Fibroblast of lung (primary cell): Measurements from ENCODE around the gene FDX1. TPM values are rescaled to one million over a fixed set of nuclear protein-coding genes. Genes with fewer than 3 reads are reported as not detected.

Experiments used
- DNase-seq, 2 donors: peaks; one replicate each; pipeline versions ENCODE4 v3.0.0 to v3.0.0-alpha.2; 2010; ENCODE audit warnings: low read depth in 2 of 2
- H2AFZ ChIP-seq: 2 replicates; pipeline ENCODE4 v1.5.1; 2012; ENCODE audit warnings: low read length, control low read depth, inconsistent platforms
- H3K27ac ChIP-seq: 2 replicates; pipeline ENCODE4 v1.5.1; 2011; ENCODE audit warnings: low read length, control low read depth; ENCODE audit not compliant: insufficient read depth
- H3K27me3 ChIP-seq: 2 replicates; pipeline ENCODE4 v1.5.1; 2011; ENCODE audit warnings: mild to moderate bottlenecking, low read length; ENCODE audit not compliant: control insufficient read depth, insufficient read depth
- H3K36me3 ChIP-seq: 2 replicates; pipeline ENCODE4 v1.5.1; 2011; ENCODE audit warnings: low read length; ENCODE audit not compliant: control insufficient read depth, insufficient read depth
- H3K4me1 ChIP-seq: 2 replicates; pipeline ENCODE4 v1.5.1; 2011; ENCODE audit warnings: low read length; ENCODE audit not compliant: control insufficient read depth, insufficient read depth; ENCODE audit errors: extremely low read depth
- H3K4me2 ChIP-seq: 2 replicates; pipeline ENCODE4 v1.5.1; 2011; ENCODE audit warnings: low read length, control low read depth; ENCODE audit not compliant: insufficient read depth; ENCODE audit errors: extremely low read depth
- H3K4me3 ChIP-seq, 4 experiments: fragments of 200-600 bp in 1 of 4; sonication (generic) in 1 of 4; replicated peaks in 1 of 4; 2 replicates each; pipeline ENCODE4 v1.5.1; 2011 to 2016; ENCODE audit warnings: low read length in 4 of 4, low read depth in 3 of 4, mild to moderate bottlenecking in 3 of 4, control low read depth in 2 of 4, inconsistent platforms in 1 of 4, mixed read lengths in 1 of 4; ENCODE audit not compliant: insufficient read depth in 1 of 4; ENCODE audit errors: control extremely low read depth in 1 of 4
- H3K79me2 ChIP-seq: 2 replicates; pipeline ENCODE4 v1.5.1; 2012; ENCODE audit warnings: mild to moderate bottlenecking, low read length, inconsistent platforms; ENCODE audit not compliant: control insufficient read depth, insufficient read depth
- H3K9ac ChIP-seq: 2 replicates; pipeline ENCODE4 v1.5.1; 2011; ENCODE audit warnings: mild to moderate bottlenecking, low read length, control low read depth; ENCODE audit not compliant: insufficient read depth
- H3K9me3 ChIP-seq: 2 replicates; pipeline ENCODE4 v1.5.1; 2012; ENCODE audit warnings: low read depth, low read length; ENCODE audit not compliant: control insufficient read depth, insufficient read depth
- H4K20me1 ChIP-seq: 2 replicates; pipeline ENCODE4 v1.5.1; 2011; ENCODE audit warnings: low read length; ENCODE audit not compliant: control insufficient read depth, insufficient read depth; ENCODE audit errors: extremely low read depth
- EZH2 ChIP-seq: IDR thresholded peaks from 2 replicates; pipeline ENCODE4 v1.5.1; 2012; ENCODE audit warnings: low read length, control low read depth, mild to moderate bottlenecking; ENCODE audit errors: missing control alignments
- polyA plus RNA-seq, 2 donors: library from polyadenylated mRNA; depleted of rRNA in 1 of 2; stranded (reverse) in 1 of 2; unstranded in 1 of 2; fragments of >200 nt; gene quantifications; 2 replicates each; pipeline ENCODE4 v1.2.1, GENCODE V29; 2011 to 2012; ENCODE audit warnings: missing spikeins in 1 of 2
- total RNA-seq: library from RNA; depleted of rRNA; stranded (reverse); fragments of >200 nt; gene quantifications from 2 replicates; pipeline ENCODE4 v1.2.1, GENCODE V29; 2014
- TF ChIP-seq, protein P1 (sequence below), 2 donors: IDR thresholded peaks in 1 of 2; conservative IDR thresholded peaks in 1 of 2; 1 replicate in 1 of 2; 2 replicates in 1 of 2; pipeline ENCODE4 v1.5.1; 2011 to 2012; ENCODE audit warnings: low read length in 2 of 2, control low read depth in 1 of 2, inconsistent platforms in 1 of 2, low read depth in 1 of 2, mild to moderate bottlenecking in 1 of 2

FDX1 gene
- total and polyA plus RNA-seq, 2 donors (not counting 1 experiment from before 2014, with no cell fraction given) = 8.3 to 11.4 TPM

DNA sequence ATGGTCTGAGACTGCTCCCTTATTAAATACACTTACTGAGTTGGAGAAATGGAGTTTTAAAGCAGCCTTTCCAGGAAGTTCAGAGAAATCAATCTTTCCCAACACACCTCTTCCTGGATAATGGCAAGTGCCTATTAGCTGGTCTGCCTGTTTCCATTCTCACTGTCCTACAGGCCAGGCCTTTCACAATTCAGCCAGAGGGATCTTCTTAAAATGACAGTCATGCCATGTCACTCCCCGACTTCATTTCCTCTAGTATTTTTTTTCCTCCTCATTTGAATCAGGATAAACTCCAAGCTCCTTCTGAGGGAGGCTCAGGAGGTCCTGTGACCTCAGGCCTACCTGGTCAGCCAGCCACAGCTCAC, 62.6 kb downstream of the FDX1 start:
- Histone ChIP-seq H3K27ac (no peak overlapping the region), H3K4me3 (no peak overlapping the region), H3K4me2 (no peak overlapping the region), H3K9me3 (no peaks in the 10 kb centered on the region), H3K79me2 (no peaks in the 10 kb centered on the region), H3K9ac (no peak overlapping the region), H3K27me3 (no peaks in the 10 kb centered on the region), H2AFZ (no peak overlapping the region), H3K36me3 (no peaks in the 10 kb centered on the region), H3K4me1 (no peaks in the 10 kb centered on the region), H4K20me1 (no peaks in the 10 kb centered on the region)
- DNase-seq = no peak
- TF ChIP-seq, protein P1, sequence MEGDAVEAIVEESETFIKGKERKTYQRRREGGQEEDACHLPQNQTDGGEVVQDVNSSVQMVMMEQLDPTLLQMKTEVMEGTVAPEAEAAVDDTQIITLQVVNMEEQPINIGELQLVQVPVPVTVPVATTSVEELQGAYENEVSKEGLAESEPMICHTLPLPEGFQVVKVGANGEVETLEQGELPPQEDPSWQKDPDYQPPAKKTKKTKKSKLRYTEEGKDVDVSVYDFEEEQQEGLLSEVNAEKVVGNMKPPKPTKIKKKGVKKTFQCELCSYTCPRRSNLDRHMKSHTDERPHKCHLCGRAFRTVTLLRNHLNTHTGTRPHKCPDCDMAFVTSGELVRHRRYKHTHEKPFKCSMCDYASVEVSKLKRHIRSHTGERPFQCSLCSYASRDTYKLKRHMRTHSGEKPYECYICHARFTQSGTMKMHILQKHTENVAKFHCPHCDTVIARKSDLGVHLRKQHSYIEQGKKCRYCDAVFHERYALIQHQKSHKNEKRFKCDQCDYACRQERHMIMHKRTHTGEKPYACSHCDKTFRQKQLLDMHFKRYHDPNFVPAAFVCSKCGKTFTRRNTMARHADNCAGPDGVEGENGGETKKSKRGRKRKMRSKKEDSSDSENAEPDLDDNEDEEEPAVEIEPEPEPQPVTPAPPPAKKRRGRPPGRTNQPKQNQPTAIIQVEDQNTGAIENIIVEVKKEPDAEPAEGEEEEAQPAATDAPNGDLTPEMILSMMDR (conservative IDR thresholded peaks at IDR 0.05 in 1 of 2, IDR thresholded peaks at IDR 0.05 in 1 of 2; ENCODE audit: low read depth in 1 of 2, low read length in 2 of 2) = no peak
- no peak for TF ChIP-seq EZH2

DNA sequence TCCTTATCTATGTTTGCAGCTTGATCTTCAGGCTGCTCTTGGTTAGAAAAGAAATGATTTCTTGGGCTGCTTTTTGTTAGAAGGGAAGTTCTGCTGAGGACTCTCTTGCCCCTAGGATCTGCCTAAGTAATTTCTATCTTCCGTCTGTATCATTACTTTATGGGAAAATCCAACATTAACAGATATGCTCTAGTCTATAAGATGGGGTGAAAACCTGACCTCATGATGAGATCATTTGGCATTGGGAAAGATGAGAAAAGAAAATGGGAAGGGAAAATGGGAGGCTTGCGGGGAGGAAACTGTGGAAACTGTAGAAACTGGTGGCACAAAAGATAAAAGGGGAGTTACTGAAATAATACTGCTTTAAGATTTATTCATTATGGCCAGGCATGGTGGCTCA, 63.6 kb downstream of the FDX1 start:
- no peaks in the 10 kb centered on the region for H3K36me3 ChIP-seq
- H3K9me3 ChIP-seq = no peaks in the 10 kb centered on the region
- no peak for TF ChIP-seq EZH2
- TF ChIP-seq, protein P1 (conservative IDR thresholded peaks at IDR 0.05 in 1 of 2, IDR thresholded peaks at IDR 0.05 in 1 of 2; ENCODE audit: low read depth in 1 of 2, low read length in 2 of 2) = no peak
- no peak overlapping the region for H3K27ac ChIP-seq
- no peak overlapping the region for H2AFZ ChIP-seq
- H3K27me3 ChIP-seq = no peaks in the 10 kb centered on the region
- no peaks in the 10 kb centered on the region for H3K4me1 ChIP-seq
- no peaks in the 10 kb centered on the region for H4K20me1 ChIP-seq
- H3K4me3 ChIP-seq = no peak overlapping the region
- H3K79me2 ChIP-seq = no peaks in the 10 kb centered on the region
- H3K9ac ChIP-seq = no peak overlapping the region
- H3K4me2 ChIP-seq = no peak overlapping the region
- no peak for DNase-seq

DNA sequence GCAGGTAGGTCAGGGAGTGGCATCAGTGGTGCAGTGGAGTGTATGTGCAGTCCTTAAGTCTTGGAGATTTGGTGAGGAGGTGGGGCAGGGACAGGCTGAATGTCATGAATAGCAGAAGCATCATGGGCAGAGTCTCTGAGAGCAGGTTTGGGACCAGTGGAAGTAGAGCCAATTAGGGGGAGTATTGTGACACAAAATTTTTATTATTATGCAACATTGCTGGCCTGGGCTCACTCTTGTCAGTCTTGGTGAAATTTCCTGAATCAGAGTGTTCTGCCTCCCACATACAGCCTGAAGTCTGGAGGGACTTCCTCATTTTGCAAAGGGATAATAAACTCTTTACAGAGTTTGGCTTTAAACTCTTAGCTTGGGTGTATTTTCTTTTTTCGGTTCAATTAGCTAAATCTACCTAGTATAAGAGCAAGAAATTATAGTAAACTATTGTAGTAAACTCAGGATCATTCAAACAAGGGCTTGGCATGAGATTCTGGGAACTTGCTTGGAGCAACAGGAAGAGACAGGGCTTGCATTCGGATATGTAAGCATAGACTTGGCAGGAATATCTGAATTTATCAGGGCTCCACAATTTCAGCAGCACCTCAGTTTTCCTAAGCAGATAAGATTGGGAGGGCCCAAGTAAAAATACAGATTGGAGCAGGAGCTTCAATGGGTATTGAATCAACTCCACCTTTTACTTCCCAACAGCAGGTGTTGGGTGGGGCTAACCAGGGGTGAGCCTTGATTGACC, 67.7 kb downstream of the FDX1 start:
- H3K9ac ChIP-seq = no peak overlapping the region
- no peak overlapping the region for H2AFZ ChIP-seq
- H4K20me1 ChIP-seq = no peaks in the 10 kb centered on the region
- DNase-seq = no peak
- H3K4me2 ChIP-seq = no peak overlapping the region
- TF ChIP-seq, protein P1 (conservative IDR thresholded peaks at IDR 0.05 in 1 of 2, IDR thresholded peaks at IDR 0.05 in 1 of 2; ENCODE audit: low read depth in 1 of 2, low read length in 2 of 2) = no peak
- TF ChIP-seq EZH2 = no peak
- no peak overlapping the region for H3K27ac ChIP-seq
- H3K79me2 ChIP-seq = no peaks in the 10 kb centered on the region
- no peaks in the 10 kb centered on the region for H3K36me3 ChIP-seq
- H3K27me3 ChIP-seq = no peaks in the 10 kb centered on the region
- no peaks in the 10 kb centered on the region for H3K4me1 ChIP-seq
- no peak overlapping the region for H3K4me3 ChIP-seq
- no peaks in the 10 kb centered on the region for H3K9me3 ChIP-seq
